IMR-90 (cell line): ENCODE results near the gene C2. TPM values are rescaled to one million over a fixed set of nuclear protein-coding genes. Genes with fewer than 3 reads are reported as not detected.

Source experiments
- ATAC-seq: fragments of 200-7000 bp; cut with Tn5 transposase; 2 replicates; pipeline ENCODE4 v1.9.1; 2020; ENCODE audit warnings: low read depth, mild to moderate bottlenecking, moderate library complexity
- BruUV-seq: library from RNA; stranded (reverse); fragments of 400-500 nt; replicated peaks from 2 replicates; lab custom pipeline; 2021; lab: Mats Ljungman, UMichigan
- CTCF ChIA-PET: fragments of 300-600 bp; formaldehyde crosslinking; extraction: SDS; loops from one replicate; lab custom pipeline; 2021; ENCODE audit warnings: antibody characterized with exemption; lab: Yijun Ruan, JAX
- POLR2A ChIA-PET: fragments of 300-600 bp; sonication (Branson Sonifier 250); formaldehyde crosslinking; loops from one replicate; lab custom pipeline; 2022; ENCODE audit warnings: antibody characterized with exemption; ENCODE audit not compliant: unreplicated experiment; lab: Charles Lee
- DNase-seq: peaks from one replicate; pipeline ENCODE4 v3.0.0; 2013
- H2AFZ ChIP-seq: replicated peaks from 2 replicates; pipeline ENCODE3; 2013; ENCODE audit warnings: low read length, mild to moderate bottlenecking; ENCODE audit not compliant: poor library complexity
- H2AK5ac ChIP-seq: 2 replicates; pipeline ENCODE4 v1.6.1; 2013; ENCODE audit warnings: low read depth, low read length, inconsistent platforms
- H2AK9ac ChIP-seq: replicated peaks from 2 replicates; pipeline ENCODE3; 2013; ENCODE audit warnings: mild to moderate bottlenecking, low read depth, low read length, moderate library complexity; ENCODE audit not compliant: poor library complexity
- H2BK120ac ChIP-seq: 2 replicates; pipeline ENCODE4 v1.6.1; 2013; ENCODE audit warnings: low read depth, low read length, inconsistent platforms
- H2BK15ac ChIP-seq: 3 replicates; pipeline ENCODE4 v1.6.1; 2013; ENCODE audit warnings: low read depth, low read length, inconsistent platforms
- H2BK20ac ChIP-seq: 2 replicates; pipeline ENCODE4 v1.6.1; 2013; ENCODE audit warnings: low read depth, mild to moderate bottlenecking, inconsistent platforms, low read length, moderate library complexity
- H2BK5ac ChIP-seq: 2 replicates; pipeline ENCODE4 v1.6.1; 2013; ENCODE audit warnings: mild to moderate bottlenecking, low read depth, low read length, inconsistent platforms; ENCODE audit not compliant: poor library complexity, severe bottlenecking
- H3K14ac ChIP-seq: replicated peaks from 2 replicates; pipeline ENCODE4 v1.6.1; 2013; ENCODE audit warnings: low read depth, low read length, inconsistent platforms
- H3K18ac ChIP-seq: 2 replicates; pipeline ENCODE4 v1.6.1; 2013; ENCODE audit warnings: low read depth, low read length, control low read depth
- H3K23ac ChIP-seq: 2 replicates; pipeline ENCODE4 v1.6.1; 2013; ENCODE audit warnings: low read depth, low read length, inconsistent platforms
- H3K27ac ChIP-seq: 2 replicates; pipeline ENCODE4 v1.5.1; 2013; ENCODE audit warnings: mild to moderate bottlenecking, control low read depth, low read length; ENCODE audit not compliant: insufficient read depth
- H3K27me3 ChIP-seq: 2 replicates; pipeline ENCODE4 v1.6.1; 2013; ENCODE audit warnings: low read length; ENCODE audit not compliant: control insufficient read depth, insufficient read depth
- H3K36me3 ChIP-seq: 2 replicates; pipeline ENCODE4 v1.6.1; 2013; ENCODE audit warnings: low read length, mixed read lengths; ENCODE audit not compliant: control insufficient read depth, insufficient read depth
- H3K4ac ChIP-seq: 2 replicates; pipeline ENCODE4 v1.6.1; 2013; ENCODE audit warnings: low read depth, low read length, inconsistent platforms
- H3K4me1 ChIP-seq: 2 replicates; pipeline ENCODE4 v1.6.1; 2013; ENCODE audit warnings: low read length, mixed read lengths; ENCODE audit not compliant: control insufficient read depth, insufficient read depth
- H3K4me2 ChIP-seq: 2 replicates; pipeline ENCODE4 v1.6.1; 2013; ENCODE audit warnings: low read depth, mild to moderate bottlenecking, control low read depth, low read length, moderate library complexity
- H3K4me3 ChIP-seq: 2 replicates; pipeline ENCODE4 v1.5.1; 2013; ENCODE audit warnings: low read depth, mild to moderate bottlenecking, control low read depth, low read length, moderate library complexity; ENCODE audit not compliant: insufficient read depth
- H3K56ac ChIP-seq: 2 replicates; pipeline ENCODE4 v1.6.1; 2013; ENCODE audit warnings: low read length, inconsistent platforms; ENCODE audit not compliant: insufficient read depth; ENCODE audit errors: extremely low read depth
- H3K79me1 ChIP-seq, 2 experiments: 2 replicates each; pipeline ENCODE4 v1.6.1; 2013; ENCODE audit warnings: low read length in 2 of 2, inconsistent platforms in 1 of 2, low read depth in 1 of 2
- H3K9ac ChIP-seq: 2 replicates; pipeline ENCODE4 v1.6.1; 2013; ENCODE audit warnings: low read depth, low read length, control low read depth
- H3K9me1 ChIP-seq: 2 replicates; pipeline ENCODE4 v1.6.1; 2013; ENCODE audit warnings: low read length, inconsistent platforms; ENCODE audit not compliant: insufficient read depth
- H3K9me3 ChIP-seq: 2 replicates; pipeline ENCODE4 v1.6.1; 2013; ENCODE audit warnings: low read length; ENCODE audit not compliant: control insufficient read depth, insufficient read depth
- H4K20me1 ChIP-seq: 2 replicates; pipeline ENCODE4 v1.6.1; 2013; ENCODE audit warnings: low read length, inconsistent platforms; ENCODE audit not compliant: insufficient read depth
- H4K5ac ChIP-seq: 2 replicates; pipeline ENCODE4 v1.6.1; 2013; ENCODE audit warnings: mild to moderate bottlenecking, low read depth, low read length, control low read depth
- H4K8ac ChIP-seq, 2 experiments: 2 replicates each; pipeline ENCODE4 v1.6.1; 2013; ENCODE audit warnings: low read depth in 2 of 2, low read length in 2 of 2, control low read depth in 1 of 2, inconsistent platforms in 1 of 2
- H4K91ac ChIP-seq: 2 replicates; pipeline ENCODE4 v1.6.1; 2013; ENCODE audit warnings: low read depth, low read length, inconsistent platforms; ENCODE audit not compliant: insufficient read depth
- BHLHE40 ChIP-seq: fragments of 150-350 bp; IDR thresholded peaks from 2 replicates; pipeline ENCODE4 v1.6.1; 2016; ENCODE audit warnings: mild to moderate bottlenecking, low read depth, low read length
- CEBPB ChIP-seq: IDR thresholded peaks from 2 replicates; pipeline ENCODE4 v1.6.1; 2012; ENCODE audit warnings: low read depth, low read length, improper control_type of control experiment
- CTCF ChIP-seq: conservative IDR thresholded peaks from 2 replicates; pipeline ENCODE4 v1.5.1; 2012; ENCODE audit warnings: mild to moderate bottlenecking, low read depth, low read length, improper control_type of control experiment
- FOS ChIP-seq: fragments of 150-350 bp; IDR thresholded peaks from 2 replicates; pipeline ENCODE4 v1.6.1; 2016; ENCODE audit warnings: low read depth, low read length
- MXI1 ChIP-seq: IDR thresholded peaks from 2 replicates; pipeline ENCODE4 v1.6.1; 2012; ENCODE audit warnings: low read depth, mild to moderate bottlenecking, low read length, moderate library complexity, borderline replicate concordance
- NFE2L2 ChIP-seq: fragments of 150-350 bp; IDR thresholded peaks from 2 replicates; pipeline ENCODE4 v1.6.1; 2016; ENCODE audit warnings: low read depth, mild to moderate bottlenecking, low read length
- POLR2A ChIP-seq: IDR thresholded peaks from 2 replicates; pipeline ENCODE4 v1.6.1; 2012; ENCODE audit warnings: mild to moderate bottlenecking, low read depth, low read length
- RAD21 ChIP-seq: IDR thresholded peaks from 2 replicates; pipeline ENCODE4 v1.6.1; 2012; ENCODE audit warnings: low read length, improper control_type of control experiment
- RCOR1 ChIP-seq: IDR thresholded peaks from 2 replicates; pipeline ENCODE4 v1.6.1; 2012; ENCODE audit warnings: mild to moderate bottlenecking, low read length, improper control_type of control experiment; ENCODE audit not compliant: insufficient replicate concordance
- WGBS, 2 experiments: methylation state at CpG; one replicate each; pipeline versions ENCODE4 v1.1.5 to v1.1.7; 2013; ENCODE audit warnings: missing lambda C conversion rate in 2 of 2; ENCODE audit not compliant: insufficient read length in 1 of 2; ENCODE audit errors: extremely low coverage in 2 of 2; 5-methylcytosine and 5-hydroxymethylcytosine counted together
- dilution Hi-C: fragments of 300-500 bp; cut with HindIII; formaldehyde crosslinking; loops from one replicate; pipeline ENCODE4 v1.14.3; 2018; ENCODE audit warnings: low sequenced_read_pairs; ENCODE audit not compliant: unreplicated experiment
- in situ Hi-C: fragments of 300-500 bp; cut with MboI; formaldehyde crosslinking; loops from 3 replicates; pipeline ENCODE4 v1.14.3; 2019; ENCODE audit warnings: low sequenced_read_pairs, inconsistent platforms, mixed read lengths
- intact Hi-C: fragments of 100-400 bp; cut with micrococcal nuclease; formaldehyde crosslinking; loops from 2 replicates; pipeline ENCODE4 v1.10.0; 2022
- polyA plus RNA-seq, 3 experiments: library from polyadenylated mRNA; depleted of rRNA; stranded (reverse); fragments of >200 nt; gene quantifications; 2 replicates each; pipeline ENCODE4 v1.2.3, GENCODE V29; 2012; ENCODE audit warnings: low replicate concordance in 1 of 3
- total RNA-seq: library from RNA; depleted of rRNA; stranded (reverse); fragments of >200 nt; gene quantifications from 2 replicates; pipeline ENCODE4 v1.2.3, GENCODE V29; 2012
- TF ChIP-seq, protein P1 (sequence below): fragments of 150-350 bp; IDR thresholded peaks from 2 replicates; pipeline ENCODE4 v1.6.1; 2017; ENCODE audit warnings: mild to moderate bottlenecking, antibody characterized with exemption, low read length, low read depth

The C2 gene
- total and polyA plus RNA-seq, 2 of the 4 experiments (the other 2 are of a cell fraction): 0.18 to 0.19 TPM

- H3K27ac ChIP-seq: no peak overlapping the region
- no peak overlapping the region for H3K14ac ChIP-seq
- no peak for ATAC-seq
- no peak overlapping the region for H4K91ac ChIP-seq
- peaks cover 9 to 27% of the 10 kb centered on the region in 2 experiments for H3K79me1 ChIP-seq
- H3K27me3 ChIP-seq: no peaks in the 10 kb centered on the region
- H4K20me1 ChIP-seq: no peaks in the 10 kb centered on the region
- peaks cover 8% of the 10 kb centered on the region for H3K4me1 ChIP-seq
- no TSS peak for BruUV-seq
- ChIA-PET POLR2A (no interaction called here), CTCF (no interaction called here)
- no peak overlapping the region for H3K23ac ChIP-seq
- in situ Hi-C loops (no loop called here), dilution Hi-C loops (no loop called here), intact Hi-C loops (no loop called here)
- no peak overlapping the region for H2AFZ ChIP-seq
- peaks cover under 1% of the 10 kb centered on the region; the same call in 1 of the 2 replicates for H3K9me1 ChIP-seq
- H3K56ac ChIP-seq: no peak overlapping the region
- no peak overlapping the region for H2BK20ac ChIP-seq
- TF ChIP-seq BHLHE40 (no peak), POLR2A (no peak), NFE2L2 (no peak), RAD21 (no peak), CTCF (no peak), RCOR1 (no peak), CEBPB (no peak), FOS (no peak), MXI1 (no peak)
- TF ChIP-seq, protein P1, sequence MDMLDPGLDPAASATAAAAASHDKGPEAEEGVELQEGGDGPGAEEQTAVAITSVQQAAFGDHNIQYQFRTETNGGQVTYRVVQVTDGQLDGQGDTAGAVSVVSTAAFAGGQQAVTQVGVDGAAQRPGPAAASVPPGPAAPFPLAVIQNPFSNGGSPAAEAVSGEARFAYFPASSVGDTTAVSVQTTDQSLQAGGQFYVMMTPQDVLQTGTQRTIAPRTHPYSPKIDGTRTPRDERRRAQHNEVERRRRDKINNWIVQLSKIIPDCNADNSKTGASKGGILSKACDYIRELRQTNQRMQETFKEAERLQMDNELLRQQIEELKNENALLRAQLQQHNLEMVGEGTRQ: no peak
- WGBS, 2 experiments: 93% methylated on average over 5 of the region's 7 CpGs; no CpG with 5 or more reads in 1 of the 2 experiments
- no peak overlapping the region for H2BK5ac ChIP-seq
- H2BK120ac ChIP-seq: no peak overlapping the region
- H2AK5ac ChIP-seq: no peak overlapping the region
- no peak overlapping the region for H3K4ac ChIP-seq
- H3K18ac ChIP-seq: no peak overlapping the region
- H3K9me3 ChIP-seq: no peaks in the 10 kb centered on the region
- H2AK9ac ChIP-seq: no peak overlapping the region
- H4K5ac ChIP-seq: no peak overlapping the region
- H3K9ac ChIP-seq: no peak overlapping the region
- H2BK15ac ChIP-seq: no peak overlapping the region
- no peak for DNase-seq
- no peak overlapping the region for H3K4me2 ChIP-seq
- H3K4me3 ChIP-seq: no peak overlapping the region
- H3K36me3 ChIP-seq: peaks cover 73% of the 10 kb centered on the region
- H4K8ac ChIP-seq: no peak overlapping the region
Observed at GRCh38 chr6:31966506-31966905, 39.0 kb downstream of the C2 start.
